GM18505 (cell line): ENCODE data around the gene TAC3.

Experiments
- ATAC-seq: cut with Tn5 transposase; IDR thresholded peaks from one replicate; pipeline ENCODE4 v1.9.1; 2021; ENCODE audit not compliant: unreplicated experiment
- POLR2A ChIP-seq: IDR thresholded peaks from 4 replicates; pipeline ENCODE4 v1.6.1; 2011; ENCODE audit warnings: borderline replicate concordance; ENCODE audit not compliant: insufficient read depth, insufficient read length; ENCODE audit errors: extremely low read depth

Gene TAC3

DNA sequence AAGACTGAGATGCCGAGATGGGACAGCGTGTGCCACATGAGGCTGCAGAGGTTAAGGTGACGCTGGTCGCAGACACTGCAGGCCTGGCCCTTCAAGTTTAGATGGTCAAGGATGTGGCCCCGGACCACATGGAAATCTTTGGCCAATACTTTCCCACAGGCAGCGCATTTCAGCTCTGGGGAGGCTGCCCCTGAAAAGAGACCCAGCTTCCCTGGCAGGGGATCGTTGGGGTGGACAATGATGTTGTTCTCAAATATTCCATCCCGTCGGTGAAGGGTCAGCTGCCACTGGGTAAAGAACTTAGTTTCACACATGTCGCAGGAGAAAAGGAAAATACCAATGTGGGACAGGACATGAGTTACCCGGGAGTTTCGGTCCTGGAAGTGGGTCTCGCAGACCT is 12.9 kb downstream of the TAC3 start:
- ATAC-seq, result no peak
- TF ChIP-seq POLR2A, result no peak

DNA sequence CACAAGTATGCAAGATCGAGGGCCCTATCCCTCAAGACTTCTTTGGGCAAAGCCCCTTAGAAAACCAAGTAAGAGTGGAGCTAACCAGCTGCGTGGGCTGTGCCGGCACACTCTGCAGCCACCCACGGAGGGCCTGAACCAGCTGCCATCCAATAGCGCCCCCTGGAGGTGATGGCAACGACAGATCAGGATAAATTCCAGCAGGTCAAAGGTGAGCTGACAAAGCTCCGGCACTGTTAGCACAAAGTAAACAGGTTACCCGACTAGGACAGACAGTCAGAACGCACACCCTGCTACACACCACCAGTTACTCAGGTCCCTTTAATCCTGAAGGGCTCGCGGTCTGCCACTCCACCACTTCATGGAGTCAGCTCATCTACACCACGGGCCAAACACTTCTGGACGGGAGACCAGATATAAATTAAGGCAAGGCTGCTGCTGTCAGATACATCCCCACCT is 14.9 kb downstream of the TAC3 start:
- no peak for TF ChIP-seq POLR2A
- ATAC-seq, result no peak

- TF ChIP-seq POLR2A, result no peak
- ATAC-seq, result no peak
These were observed 15.9 kb downstream of the TAC3 start for GRCh38 chr12:57000393-57000792.

DNA sequence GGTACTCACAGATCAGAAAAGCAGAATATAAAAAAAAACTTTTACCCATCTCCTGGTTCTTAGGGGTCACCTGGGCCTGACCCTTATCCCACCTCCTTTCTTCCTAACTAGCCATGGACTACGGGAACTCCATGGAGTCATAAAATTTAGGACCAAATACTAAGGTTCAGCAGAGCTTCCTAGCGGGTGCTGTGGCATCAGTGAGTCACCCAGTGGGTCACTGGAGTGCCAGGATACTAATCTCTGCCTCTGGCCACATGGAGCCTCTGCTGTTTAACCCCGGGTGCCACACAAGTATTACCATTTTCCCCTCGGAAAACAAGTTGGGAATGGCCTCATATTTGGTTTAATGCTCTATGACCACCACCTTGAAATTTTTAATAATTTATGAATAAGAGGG is 16.9 kb downstream of the TAC3 start:
- TF ChIP-seq POLR2A, result no peak
- no peak for ATAC-seq

DNA sequence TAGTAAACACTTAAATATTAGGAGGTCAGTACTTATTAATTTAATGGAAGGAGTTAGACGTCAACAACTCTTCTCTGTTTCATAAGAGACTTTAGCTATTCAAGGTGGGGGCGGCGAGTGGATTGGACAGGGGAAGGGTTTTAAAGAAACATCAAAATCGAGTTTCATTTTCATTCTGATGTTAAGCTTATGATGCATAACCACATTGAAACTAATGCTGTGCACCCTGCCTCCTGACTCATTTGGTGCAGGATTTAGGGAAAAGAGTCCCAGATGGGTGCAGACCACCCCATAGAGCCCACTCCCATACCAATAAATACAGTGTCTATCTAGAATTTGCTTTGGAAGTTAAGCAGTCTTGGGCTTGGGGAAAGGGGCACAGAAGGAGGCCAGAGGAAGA is 17.3 kb downstream of the TAC3 start:
- TF ChIP-seq POLR2A, result no peak
- ATAC-seq, result peak; percentile 58

GRCh38 chr12:56998316-56998715 is 18.0 kb downstream of the TAC3 start:
- no peak for ATAC-seq
- TF ChIP-seq POLR2A, result no peak

GRCh38 chr12:56996793-56997545 is 19.4 kb downstream of the TAC3 start:
- no peak for TF ChIP-seq POLR2A
- ATAC-seq, result no peak

GRCh38 chr12:56995930-56996496 is 20.3 kb downstream of the TAC3 start:
- no peak for ATAC-seq
- TF ChIP-seq POLR2A, result no peak

DNA sequence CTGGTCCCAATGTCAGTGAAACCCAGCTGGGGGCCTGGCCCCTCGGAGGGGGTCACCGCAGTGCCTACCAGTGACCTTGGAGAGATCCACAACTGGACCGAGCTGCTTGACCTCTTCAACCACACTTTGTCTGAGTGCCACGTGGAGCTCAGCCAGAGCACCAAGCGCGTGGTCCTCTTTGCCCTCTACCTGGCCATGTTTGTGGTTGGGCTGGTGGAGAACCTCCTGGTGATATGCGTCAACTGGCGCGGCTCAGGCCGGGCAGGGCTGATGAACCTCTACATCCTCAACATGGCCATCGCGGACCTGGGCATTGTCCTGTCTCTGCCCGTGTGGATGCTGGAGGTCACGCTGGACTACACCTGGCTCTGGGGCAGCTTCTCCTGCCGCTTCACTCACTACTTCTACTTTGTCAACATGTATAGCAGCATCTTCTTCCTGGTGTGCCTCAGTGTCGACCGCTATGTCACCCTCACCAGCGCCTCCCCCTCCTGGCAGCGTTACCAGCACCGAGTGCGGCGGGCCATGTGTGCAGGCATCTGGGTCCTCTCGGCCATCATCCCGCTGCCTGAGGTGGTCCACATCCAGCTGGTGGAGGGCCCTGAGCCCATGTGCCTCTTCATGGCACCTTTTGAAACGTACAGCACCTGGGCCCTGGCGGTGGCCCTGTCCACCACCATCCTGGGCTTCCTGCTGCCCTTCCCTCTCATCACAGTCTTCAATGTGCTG is 21.0 kb downstream of the TAC3 start:
- TF ChIP-seq POLR2A, result no peak
- no peak for ATAC-seq

GRCh38 chr12:56994231-56994746 is 22.0 kb downstream of the TAC3 start:
- TF ChIP-seq POLR2A, result no peak
- no peak for ATAC-seq

- TF ChIP-seq POLR2A, result no peak
- no peak for ATAC-seq
These were observed 23.0 kb downstream of the TAC3 start for GRCh38 chr12:56993346-56993745.

DNA sequence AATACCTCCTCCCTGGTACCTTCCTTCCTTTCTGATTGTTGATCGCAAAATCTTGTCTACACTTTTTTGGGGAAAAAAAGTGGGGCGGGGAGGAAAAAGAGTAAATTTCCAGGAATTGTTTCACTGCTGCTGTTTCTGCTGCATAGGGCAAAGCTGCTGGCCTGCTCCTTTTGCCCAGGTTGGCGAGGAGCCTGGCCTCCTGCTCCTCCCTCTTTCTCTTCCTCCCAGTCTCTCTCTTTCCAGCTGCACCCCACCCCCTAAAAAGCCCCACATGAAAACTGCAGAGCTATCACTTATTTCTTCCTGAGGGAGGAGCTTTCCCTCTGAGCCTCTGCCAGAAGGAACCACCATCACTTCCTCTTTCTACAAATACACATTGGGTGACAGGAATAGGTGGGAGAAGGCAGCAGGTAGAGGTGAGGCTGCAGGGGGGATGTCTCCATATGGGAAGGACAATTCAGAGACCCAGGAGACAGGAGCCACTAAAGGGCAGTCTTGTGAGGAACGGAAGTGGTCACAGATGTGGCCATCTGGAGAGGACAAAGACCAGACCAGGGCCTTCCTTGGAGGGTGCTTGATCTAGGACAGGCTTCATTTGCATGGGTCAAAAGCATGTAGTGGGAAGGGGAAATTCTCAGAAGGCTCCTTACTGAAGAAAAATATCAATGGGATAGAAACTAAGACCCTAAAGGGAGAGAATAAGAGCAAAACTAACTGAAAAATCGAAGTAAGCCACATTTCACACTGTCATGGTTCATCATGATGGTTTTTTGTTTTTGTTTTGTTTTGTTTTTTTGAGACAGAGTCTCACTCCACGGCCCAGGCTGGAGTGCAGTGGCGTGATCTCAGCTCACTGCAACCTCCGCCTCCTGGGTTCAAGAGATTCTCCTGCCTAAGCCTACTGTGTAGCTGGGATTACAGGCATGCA is 24.7 kb downstream of the TAC3 start:
- ATAC-seq, result no peak
- no peak for TF ChIP-seq POLR2A
